ENCODE data around the gene RHBDF1.
A peak's percentile ranks its signal among the peaks of the same experiment; 100 is the strongest.

Gene RHBDF1

DNA sequence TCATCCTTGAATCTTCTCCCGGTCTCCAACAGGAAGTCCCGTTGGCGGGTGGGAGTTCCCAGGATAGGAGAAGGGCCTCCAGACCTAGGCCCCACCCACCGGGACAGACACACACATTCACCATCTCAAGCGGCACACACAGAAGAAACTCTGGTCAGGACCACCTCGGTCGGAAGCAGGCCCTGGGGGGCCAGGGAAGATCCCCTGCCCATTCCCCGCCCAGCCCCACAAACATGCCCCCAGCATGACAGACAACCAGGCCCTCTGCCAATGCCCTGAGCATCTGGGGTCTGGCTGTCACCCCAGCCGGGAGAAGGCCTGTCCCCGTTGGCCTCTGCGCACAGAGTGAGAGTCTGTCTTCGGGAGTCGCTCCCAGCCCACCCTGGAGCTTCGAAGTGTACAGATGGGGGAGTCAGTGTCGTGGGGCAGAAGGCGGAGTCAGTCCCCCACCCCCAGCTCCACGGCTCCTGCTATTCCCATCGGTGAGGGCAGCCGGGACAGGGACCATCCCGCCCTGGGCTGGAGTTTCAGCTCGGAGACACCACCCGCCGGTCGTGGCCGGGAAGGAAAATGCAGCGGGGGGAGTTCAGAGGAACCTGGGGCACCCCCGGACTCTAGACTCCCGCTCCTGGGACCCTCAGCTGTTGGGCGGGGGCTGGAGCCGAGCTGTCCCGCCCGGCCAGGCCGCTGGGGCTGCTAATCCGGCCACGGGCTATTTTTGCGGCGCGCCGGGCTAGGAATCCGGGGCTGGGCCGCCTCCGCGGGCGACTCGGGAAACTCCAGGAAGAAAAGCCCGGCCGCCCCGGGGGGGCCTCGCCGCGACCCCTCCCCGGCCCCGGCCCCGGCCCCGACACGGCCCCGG is 660 bp downstream of the RHBDF1 start:
- DNase-seq, result no peak

- DNase-seq, result no peak
Observed at GRCh38 chr16:71210-71539, 1.3 kb downstream of the RHBDF1 start.

DNA sequence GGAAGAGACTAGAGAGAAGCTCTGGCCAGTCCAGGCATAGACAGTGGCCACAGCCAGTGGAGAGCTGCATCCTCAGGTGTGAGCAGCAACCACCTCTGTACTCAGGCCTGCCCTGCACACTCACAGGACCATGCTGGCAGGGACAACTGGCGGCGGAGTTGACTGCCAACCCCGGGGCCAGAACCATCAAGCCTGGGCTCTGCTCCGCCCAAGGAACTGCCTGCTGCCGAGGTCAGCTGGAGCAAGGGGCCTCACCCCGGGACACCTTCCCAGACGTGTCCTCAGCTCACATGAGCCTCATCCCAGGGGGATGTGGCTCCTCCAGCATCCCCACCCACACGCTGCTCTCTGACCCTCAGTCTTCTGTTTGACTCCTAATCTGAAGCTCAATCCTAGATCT is 3.2 kb downstream of the RHBDF1 start:
- no peak for DNase-seq

GRCh38 chr16:67884-68789 is 4.3 kb downstream of the RHBDF1 start:
- DNase-seq, result no peak

DNA sequence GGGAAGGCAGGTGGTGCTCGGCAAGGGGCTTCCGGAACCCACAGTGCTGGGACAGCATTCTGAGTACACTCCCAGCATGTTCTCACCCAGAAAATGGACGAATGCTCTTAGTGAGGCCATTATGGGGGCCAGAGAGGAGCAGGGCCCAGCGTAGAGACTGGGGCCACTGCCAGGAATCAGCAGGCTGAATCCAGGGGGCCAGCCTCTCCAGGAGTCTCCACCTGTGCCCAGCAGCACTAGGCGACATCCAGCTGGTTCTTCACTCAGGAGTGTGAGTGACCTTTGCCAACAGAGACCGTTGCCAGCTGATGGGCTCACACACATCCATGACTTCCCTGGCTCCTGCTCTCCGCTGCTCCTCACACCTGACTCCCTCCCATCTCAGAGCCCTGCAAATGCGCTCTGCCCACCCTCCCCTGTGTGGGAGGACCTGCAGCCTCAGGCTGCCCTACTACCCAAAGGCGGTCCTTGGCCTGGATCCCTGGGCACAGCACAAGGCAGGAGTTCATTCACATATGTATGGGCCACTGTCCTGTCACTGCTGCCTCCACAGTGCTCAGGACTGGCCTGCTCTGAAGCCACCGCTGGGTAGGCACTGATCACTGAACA is 5.1 kb downstream of the RHBDF1 start:
- DNase-seq, result no peak

- DNase-seq, result no peak
Observed at GRCh38 chr16:66309-67182, 5.9 kb downstream of the RHBDF1 start.

- peak; percentile 94 for DNase-seq
Observed at GRCh38 chr16:65745-66144, 6.7 kb downstream of the RHBDF1 start.

DNA sequence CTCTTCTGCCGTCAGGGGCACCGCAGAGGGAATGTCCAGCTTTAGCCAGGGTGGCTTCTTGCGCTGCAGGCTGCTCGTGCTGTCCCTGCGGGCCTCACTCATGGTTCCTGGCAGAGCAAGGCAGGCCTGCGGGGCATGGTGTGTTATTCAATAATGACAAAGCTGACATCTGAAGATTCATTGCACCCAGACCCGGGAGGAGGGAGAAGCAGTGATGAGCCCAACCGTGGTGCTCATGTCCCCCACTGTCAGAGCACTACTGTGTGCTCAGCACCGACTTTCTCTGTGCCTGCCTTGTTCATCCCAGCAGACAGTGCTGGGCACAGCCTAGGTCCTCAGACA is 7.5 kb downstream of the RHBDF1 start:
- DNase-seq, result no peak

DNA sequence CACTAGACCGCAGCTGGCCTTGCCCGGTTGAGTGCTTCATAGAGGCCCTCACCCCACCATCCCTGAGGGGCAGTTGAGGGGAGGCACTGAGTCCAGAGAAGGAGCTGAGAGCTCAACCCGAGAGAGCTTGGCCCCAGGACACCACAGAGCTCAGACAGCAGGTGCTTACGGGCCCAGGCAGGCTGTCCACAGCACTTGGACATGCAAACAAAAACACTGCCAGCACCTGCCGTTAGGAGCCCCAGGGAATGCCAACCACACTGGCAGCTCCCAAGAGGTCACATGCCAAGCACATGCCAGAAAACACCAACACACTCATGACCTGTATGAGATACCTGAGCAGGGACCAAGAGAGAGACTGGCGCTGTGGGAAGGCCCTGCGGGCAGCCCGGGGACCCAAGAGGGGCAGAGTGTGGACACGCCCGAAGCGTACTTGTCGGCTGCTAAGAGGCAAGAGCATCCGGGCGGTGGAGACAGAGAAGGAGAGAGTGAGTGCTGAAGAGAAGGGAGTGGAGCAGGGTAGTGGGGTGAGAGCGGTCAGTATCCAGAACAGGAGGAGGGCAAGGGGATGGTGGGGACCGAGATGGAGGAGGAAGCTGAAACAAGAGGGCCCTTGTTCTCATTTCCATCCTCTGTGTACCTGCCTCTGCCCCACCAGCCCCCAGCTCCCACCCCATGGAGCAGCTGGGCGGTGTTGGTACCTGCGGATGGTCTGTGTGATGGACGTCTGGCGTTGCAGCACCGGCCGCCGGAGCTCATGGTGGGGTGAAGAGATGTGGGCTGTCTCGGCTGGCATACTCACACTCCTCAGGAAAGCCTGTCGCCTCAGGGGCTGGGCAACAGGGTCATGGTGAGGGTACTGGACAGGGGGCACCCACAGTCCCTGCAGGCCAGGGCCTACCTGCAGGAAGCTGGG is 8.2 kb downstream of the RHBDF1 start:
- DNase-seq, result no peak

DNA sequence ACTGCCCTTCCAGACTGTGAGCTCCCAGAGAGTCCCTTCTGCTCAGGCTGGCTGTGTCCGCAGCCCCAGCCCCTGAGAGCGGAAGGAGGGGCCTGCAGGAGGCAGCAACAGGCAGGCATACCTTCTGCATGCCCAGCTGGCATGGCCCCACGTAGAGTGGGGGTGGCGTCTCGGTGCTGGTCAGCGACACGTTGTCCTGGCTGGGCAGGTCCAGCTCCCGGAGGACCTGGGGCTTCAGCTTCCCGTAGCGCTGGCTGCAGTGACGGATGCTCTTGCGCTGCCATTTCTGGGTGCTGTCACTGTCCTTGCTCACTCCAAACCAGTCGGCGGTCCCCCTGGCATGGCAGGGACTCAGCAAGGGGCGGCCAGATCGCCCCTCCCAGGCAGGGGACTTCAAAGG is 9.0 kb downstream of the RHBDF1 start:
- DNase-seq, result no peak

GRCh38 chr16:62968-63391 is 9.5 kb downstream of the RHBDF1 start:
- no peak for DNase-seq

- no peak for DNase-seq
Observed at GRCh38 chr16:62283-62967, 10.0 kb downstream of the RHBDF1 start.

DNA sequence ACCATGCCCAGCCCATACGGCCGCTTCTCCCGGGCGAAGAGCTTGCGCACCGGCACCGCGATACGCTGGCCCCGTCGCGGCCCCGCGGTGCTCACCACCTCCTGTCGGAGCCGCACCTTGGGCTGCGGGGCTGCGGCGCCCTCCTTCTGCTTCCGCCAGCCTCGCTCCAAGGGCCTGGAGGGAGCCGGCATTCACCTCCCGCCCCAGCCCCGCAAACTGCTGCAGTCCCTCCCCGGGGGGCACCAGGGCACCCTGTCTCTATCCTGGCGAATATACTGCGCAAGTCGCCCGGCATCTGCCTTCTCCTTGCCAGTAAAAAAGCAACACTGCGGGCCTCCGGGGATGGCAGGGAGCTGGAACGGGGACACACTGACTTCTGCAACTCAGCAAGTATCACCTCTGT is 10.6 kb downstream of the RHBDF1 start:
- no peak for DNase-seq

DNA sequence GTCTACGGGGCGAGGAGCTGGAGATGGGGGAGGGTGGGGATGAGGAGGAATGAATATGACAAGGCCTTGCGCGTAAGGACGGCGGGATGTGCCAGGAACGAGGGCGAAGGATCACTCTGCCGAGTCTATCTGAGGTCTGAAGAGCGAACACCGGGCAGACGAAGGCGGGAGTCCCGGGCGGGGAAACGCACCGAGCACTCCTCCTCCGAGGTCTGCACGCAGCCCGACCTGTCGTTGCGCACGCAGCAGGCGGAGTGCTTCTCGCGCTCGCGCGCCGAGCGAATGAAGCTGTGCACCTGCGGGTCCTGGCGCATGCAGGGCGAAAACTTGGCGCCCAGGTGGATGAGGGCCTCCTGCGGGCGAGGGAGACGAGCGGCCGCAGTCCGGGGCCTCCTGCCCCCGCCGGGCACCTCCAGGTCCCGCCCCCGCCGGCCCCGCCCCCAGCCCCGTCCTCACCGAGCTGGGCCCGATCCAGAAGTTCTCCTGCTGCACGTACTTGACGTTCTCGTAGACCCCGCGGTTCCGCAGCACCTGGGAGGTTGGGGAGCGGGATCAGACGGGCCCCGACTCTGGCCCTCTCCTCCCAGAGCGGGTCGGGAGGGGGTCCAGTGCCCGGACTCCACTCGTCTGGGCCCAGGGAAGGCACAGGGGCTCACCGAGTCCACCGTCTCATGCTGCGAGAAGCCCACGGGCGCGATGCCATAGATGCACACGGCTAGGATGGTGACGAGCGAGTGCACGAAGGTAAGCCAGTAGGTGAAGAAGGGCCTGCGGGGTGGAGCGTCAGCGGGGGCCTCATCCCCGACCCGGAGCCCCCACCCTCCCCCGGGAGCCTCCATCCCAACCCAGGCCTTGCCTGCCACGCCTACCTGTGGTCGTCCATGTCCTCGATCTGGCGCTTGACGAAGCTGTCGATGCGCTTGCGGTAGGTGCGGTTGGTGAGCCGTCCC is 11.2 kb downstream of the RHBDF1 start:
- DNase-seq, result no peak

DNA sequence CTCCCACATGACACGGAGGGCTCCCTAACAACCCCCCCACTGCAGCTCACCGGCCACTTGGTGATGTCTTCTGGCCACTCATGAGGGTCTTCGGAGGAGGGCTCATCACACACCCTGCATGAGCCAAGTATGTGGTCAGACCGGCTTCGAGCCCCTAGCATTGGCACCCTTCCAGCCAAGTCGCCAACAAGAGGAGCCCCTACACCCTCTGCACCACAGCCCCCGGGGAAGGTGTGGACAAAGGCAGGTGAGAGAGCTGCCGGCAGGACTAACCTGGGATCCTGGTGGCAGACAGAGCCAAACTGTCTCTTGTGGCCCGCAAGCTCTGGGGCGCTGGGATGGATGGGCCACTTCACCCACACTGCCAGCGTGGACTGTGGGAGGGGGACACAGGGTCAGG is 12.3 kb downstream of the RHBDF1 start:
- DNase-seq, result no peak

DNA sequence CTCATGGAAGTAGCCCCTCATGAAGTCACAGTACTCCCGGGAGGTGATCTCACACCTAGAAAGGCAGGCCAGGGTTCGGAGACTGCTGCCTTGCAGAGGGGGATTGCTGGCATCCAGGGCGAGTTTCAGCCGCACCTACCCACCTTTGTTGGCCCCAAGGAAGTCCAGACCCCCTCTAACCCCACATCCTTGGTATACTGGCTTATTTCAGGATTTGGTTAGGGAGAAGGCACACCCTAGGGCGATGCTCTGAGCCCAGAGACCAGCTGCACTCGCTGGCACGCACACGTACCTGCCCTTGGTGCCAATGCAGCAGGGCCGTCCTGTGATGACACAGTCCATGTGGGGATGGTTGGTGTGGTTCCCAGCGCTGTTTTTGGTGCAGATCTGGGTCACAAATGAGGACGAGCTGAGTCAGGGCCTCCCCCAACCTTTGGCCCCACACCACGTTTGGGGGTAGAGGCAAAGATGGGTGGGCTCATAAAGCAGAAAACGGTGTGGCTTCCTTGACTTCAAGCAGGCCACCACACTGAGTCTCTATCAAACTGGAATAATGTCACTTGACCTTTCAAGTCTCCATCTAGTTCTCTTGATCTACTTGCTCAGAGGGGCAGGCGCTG is 12.9 kb downstream of the RHBDF1 start:
- DNase-seq, result no peak

DNA sequence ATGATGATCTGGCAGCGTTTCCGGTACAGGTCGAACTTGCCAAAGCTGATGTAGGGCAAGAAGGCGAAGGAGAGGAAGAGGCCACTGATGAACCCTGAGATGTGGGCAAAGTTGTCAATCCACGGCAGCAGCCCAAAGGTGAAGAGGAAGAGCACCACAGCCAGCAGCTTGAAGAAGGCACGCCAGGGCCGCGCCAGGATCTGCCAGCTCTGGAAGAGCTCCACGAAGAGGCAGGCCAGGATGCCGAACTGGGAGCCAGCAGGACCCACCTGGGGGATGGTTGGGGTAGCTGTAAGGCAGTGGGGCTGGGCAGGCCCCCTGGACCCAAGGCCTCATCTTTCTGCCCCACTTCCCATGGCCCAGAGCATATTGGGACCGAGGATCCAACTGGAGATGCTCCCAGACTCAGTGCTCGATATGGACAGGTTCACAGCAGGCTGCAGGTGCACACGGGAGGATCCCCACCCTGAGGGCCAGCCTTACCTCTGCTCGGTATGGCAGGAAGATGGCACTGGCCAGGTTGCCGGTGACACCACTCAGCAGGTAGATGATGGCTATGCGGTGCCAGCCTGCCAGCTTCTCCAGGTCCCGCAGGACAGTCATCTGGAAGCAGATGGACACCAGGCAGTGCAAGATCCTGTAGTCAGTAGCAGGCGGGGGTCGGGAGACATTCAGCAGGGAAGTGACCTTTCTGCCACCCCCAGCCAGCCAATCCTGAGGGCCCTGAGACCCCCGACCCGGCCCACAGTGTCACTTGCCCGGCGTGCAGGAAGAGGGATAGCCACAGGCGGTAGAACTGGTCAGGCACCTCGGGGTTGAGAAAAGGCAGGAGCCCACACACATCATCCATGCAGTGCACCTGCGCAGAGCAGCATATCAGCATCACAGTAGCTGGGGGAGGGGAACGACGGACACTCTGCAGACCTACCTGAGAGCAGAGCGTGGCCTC is 13.7 kb downstream of the RHBDF1 start:
- no peak for DNase-seq

DNA sequence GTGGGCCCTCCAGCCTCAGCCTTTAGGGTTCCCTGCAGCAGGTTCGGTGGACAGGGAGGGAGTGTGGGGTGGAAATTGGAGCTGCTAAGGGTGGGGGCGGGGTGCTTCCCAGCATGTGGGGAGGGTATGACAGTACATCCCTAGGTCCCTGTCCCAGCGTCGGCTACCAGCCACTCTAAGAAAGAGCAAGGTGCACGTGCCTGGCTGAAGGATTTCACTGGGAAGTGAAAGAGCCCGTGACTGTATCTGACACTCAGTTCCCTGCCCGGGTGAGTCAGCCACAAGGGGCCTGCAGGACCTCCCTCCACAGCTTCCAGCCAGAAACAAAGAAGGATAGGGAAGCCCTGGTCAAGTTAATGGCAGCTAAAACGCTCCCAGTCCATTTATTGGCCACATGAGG is 14.7 kb downstream of the RHBDF1 start:
- DNase-seq, result no peak
